Esophagus muscularis mucosa (tissue), 3 donors: ENCODE measurements around the gene GPR27.

Source experiments
- POLR2A ChIP-seq: fragments of 450-650 bp; IDR thresholded peaks from one replicate; pipeline ENCODE4 v1.6.1; 2017; ENCODE audit warnings: antibody characterized with exemption, moderate library complexity, mild to moderate bottlenecking, low read depth
- POLR2AphosphoS5 ChIP-seq, 2 donors: sonication (generic); formaldehyde crosslinking; IDR thresholded peaks; one replicate each; pipeline ENCODE4 v1.6.1; 2017; ENCODE audit warnings: antibody characterized with exemption in 2 of 2
- TF ChIP-seq, protein P1 (sequence below), 3 experiments: fragments of 200-600 bp in 2 of 3; fragments of 450-650 bp in 1 of 3; sonication (generic) in 2 of 3; IDR thresholded peaks; one replicate each; pipeline ENCODE4 v1.5.1; 2017 to 2019; ENCODE audit warnings: antibody characterized with exemption in 3 of 3, mild to moderate bottlenecking in 2 of 3, moderate library complexity in 1 of 3

DNA sequence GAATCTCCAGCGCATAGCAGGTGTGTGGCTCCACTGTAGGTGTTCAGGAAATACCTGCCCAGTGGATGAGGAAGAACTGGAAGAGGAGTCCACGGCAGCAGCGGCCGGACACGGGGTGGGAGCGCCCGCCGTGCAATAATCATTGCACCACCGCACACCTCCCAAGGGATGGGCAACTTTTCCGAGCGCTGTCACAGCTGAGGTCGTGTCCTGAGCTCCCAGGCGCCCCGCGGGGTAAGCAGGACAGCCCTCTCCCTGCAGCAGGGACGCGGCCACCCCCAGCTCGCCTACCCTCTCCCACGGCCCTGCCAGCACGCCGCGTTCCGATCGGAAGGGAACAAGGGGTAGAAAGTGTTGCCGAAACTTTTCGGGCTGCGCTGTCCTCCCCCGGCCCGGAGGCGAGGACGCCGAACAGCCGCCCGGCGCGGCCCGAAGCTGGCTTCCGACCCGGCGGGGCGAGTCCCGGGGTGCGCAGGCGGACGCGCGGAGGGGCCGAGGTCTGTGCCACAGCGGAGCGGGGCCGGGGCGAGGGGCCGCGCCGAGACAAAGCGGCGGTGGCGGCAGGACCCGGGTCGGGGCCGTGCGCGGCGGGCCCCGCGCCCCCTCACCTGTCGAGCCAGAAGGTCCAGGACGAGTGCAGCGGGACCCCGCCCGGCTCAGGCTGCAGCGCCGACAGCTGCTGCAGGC is 28.9 kb upstream of the GPR27 start:
- TF ChIP-seq, protein P1, sequence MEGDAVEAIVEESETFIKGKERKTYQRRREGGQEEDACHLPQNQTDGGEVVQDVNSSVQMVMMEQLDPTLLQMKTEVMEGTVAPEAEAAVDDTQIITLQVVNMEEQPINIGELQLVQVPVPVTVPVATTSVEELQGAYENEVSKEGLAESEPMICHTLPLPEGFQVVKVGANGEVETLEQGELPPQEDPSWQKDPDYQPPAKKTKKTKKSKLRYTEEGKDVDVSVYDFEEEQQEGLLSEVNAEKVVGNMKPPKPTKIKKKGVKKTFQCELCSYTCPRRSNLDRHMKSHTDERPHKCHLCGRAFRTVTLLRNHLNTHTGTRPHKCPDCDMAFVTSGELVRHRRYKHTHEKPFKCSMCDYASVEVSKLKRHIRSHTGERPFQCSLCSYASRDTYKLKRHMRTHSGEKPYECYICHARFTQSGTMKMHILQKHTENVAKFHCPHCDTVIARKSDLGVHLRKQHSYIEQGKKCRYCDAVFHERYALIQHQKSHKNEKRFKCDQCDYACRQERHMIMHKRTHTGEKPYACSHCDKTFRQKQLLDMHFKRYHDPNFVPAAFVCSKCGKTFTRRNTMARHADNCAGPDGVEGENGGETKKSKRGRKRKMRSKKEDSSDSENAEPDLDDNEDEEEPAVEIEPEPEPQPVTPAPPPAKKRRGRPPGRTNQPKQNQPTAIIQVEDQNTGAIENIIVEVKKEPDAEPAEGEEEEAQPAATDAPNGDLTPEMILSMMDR (IDR thresholded peaks at IDR 0.05) = no peak
- no peak for TF ChIP-seq POLR2A
- TF ChIP-seq POLR2AphosphoS5 (IDR thresholded peaks at IDR 0.05) = no peak
